Measurements from ENCODE around the gene PPM1L.

PPM1L gene

DNA sequence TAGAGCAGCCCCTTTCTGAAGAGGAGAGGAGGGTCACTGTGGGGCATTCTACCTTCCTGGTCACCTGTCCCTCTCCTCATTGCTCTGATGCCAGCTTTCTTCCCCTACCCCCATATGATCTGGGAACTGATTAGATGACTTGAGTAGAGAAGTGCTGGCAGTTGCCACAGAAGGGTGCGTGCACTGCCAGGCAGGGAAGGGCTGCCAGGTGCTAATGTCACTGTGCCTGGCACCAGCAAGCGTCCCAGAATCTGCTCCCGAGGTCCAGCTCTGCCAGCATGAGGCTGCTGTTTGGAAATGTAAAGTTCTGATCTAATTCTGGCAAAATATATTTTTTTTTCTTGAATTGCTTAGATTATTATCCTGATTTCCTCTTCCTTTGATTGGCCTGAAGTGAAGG, 52.8 kb downstream of the PPM1L start:
- Histone ChIP-seq H3K36me3 (replicated peaks; ENCODE audit: low read depth, low read length) (no peaks in the 10 kb centered on the region), H3K27me3 (ENCODE audit: low read depth, low read length) (no peaks in the 10 kb centered on the region), H3K79me2 (ENCODE audit: low read length) (no peaks in the 10 kb centered on the region), H3K4me3 (ENCODE audit: low read length) (no peak overlapping the region), H4K20me1 (ENCODE audit: insufficient read depth, low read length) (no peaks in the 10 kb centered on the region), H3K9me3 (ENCODE audit: insufficient read depth, low read length) (no peaks in the 10 kb centered on the region), H3K27ac (ENCODE audit: low read length) (no peak overlapping the region), H3K9ac (ENCODE audit: low read length) (no peak overlapping the region), H3K4me1 (ENCODE audit: low read length) (peaks cover 41% of the 10 kb centered on the region), H3K4me2 (ENCODE audit: low read length) (peak overlapping the region; percentile 29; the same call in 1 of the 2 replicates), H2AFZ (ENCODE audit: low read depth, low read length) (no peak overlapping the region)
- TF ChIP-seq, protein P1, sequence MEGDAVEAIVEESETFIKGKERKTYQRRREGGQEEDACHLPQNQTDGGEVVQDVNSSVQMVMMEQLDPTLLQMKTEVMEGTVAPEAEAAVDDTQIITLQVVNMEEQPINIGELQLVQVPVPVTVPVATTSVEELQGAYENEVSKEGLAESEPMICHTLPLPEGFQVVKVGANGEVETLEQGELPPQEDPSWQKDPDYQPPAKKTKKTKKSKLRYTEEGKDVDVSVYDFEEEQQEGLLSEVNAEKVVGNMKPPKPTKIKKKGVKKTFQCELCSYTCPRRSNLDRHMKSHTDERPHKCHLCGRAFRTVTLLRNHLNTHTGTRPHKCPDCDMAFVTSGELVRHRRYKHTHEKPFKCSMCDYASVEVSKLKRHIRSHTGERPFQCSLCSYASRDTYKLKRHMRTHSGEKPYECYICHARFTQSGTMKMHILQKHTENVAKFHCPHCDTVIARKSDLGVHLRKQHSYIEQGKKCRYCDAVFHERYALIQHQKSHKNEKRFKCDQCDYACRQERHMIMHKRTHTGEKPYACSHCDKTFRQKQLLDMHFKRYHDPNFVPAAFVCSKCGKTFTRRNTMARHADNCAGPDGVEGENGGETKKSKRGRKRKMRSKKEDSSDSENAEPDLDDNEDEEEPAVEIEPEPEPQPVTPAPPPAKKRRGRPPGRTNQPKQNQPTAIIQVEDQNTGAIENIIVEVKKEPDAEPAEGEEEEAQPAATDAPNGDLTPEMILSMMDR (IDR thresholded peaks at IDR 0.05; ENCODE audit: low read depth, low read length), result no peak
- no peak for TF ChIP-seq EZH2phosphoT487 (IDR thresholded peaks at IDR 0.05; ENCODE audit: low read depth)

DNA sequence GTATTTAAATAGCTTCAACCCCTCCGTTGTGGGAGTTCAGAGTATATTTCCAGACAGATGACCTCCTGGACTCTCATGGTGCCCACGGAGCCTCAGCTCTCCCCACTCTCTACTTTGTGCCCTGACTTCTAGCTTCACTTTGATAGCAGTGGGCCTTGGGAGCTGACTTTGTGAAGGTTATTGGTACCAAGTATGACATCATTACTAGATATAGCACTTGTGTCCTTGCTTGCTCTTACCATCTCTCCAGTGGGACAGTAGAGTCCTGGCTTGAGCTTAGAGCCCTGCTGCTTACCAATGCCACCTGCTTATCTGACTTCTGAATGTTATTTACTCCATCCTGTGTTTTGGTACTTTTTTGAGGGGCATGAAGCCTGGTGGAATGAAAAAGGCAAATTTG, 53.4 kb downstream of the PPM1L start:
- TF ChIP-seq EZH2phosphoT487 (IDR thresholded peaks at IDR 0.05; ENCODE audit: low read depth), result no peak
- TF ChIP-seq, protein P1 (IDR thresholded peaks at IDR 0.05; ENCODE audit: low read depth, low read length), result no peak
- no peaks in the 10 kb centered on the region for H4K20me1 ChIP-seq (ENCODE audit: insufficient read depth, low read length)
- no peak overlapping the region for H3K4me2 ChIP-seq (ENCODE audit: low read length)
- H3K79me2 ChIP-seq (ENCODE audit: low read length), result no peaks in the 10 kb centered on the region
- no peak overlapping the region for H3K27ac ChIP-seq (ENCODE audit: low read length)
- no peak overlapping the region for H3K4me3 ChIP-seq (ENCODE audit: low read length)
- no peaks in the 10 kb centered on the region for H3K27me3 ChIP-seq (ENCODE audit: low read depth, low read length)
- no peak overlapping the region for H3K9ac ChIP-seq (ENCODE audit: low read length)
- no peaks in the 10 kb centered on the region for H3K36me3 ChIP-seq (replicated peaks; ENCODE audit: low read depth, low read length)
- peaks cover 38% of the 10 kb centered on the region for H3K4me1 ChIP-seq (ENCODE audit: low read length)
- no peak overlapping the region for H2AFZ ChIP-seq (ENCODE audit: low read depth, low read length)
- no peaks in the 10 kb centered on the region for H3K9me3 ChIP-seq (ENCODE audit: insufficient read depth, low read length)

DNA sequence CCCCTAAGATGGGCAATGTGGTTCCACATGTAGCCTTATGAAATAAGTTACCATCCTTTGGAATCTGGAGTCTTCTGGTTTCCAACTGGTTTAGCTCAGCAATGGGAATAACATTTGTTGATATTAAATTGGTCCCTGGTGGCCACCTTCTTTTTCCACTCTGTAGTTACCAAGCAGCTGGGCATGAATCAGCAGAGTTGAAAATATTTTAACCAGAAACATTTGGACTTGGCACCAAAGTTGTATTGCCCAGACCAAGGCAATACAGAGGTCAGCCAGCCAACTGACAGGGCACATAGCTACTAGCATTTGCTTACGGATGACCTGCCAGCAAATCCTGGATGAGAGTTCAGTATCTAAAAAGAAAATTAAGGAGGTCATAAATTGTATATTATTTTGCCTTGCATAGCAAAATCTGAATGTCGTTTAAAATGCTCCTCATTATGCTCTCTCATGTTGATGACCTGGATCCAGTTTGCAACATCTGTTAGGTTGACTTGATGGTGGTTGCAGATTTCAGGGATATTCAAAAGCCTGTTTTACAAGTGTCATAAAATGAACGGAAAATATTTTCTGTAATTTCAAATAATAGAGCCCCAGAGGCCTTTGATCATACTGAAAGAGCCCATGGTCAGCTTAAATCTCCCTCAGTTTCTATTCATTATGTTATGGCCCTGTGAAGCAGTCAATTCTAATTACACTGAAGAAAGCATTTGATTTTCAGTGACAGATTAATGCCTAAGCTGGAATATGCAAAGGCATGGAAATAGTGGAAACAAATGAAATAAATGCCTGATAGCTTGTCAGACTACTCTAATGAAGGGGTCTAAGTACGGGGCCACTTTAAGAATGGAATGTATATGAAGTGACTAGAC, 54.6 kb downstream of the PPM1L start:
- Histone ChIP-seq H4K20me1 (ENCODE audit: insufficient read depth, low read length) (no peaks in the 10 kb centered on the region), H3K9ac (ENCODE audit: low read length) (no peak overlapping the region), H3K9me3 (ENCODE audit: insufficient read depth, low read length) (no peaks in the 10 kb centered on the region), H2AFZ (ENCODE audit: low read depth, low read length) (no peak overlapping the region), H3K4me3 (ENCODE audit: low read length) (no peak overlapping the region), H3K36me3 (replicated peaks; ENCODE audit: low read depth, low read length) (no peaks in the 10 kb centered on the region), H3K27me3 (ENCODE audit: low read depth, low read length) (no peaks in the 10 kb centered on the region), H3K27ac (ENCODE audit: low read length) (no peak overlapping the region), H3K79me2 (ENCODE audit: low read length) (no peaks in the 10 kb centered on the region), H3K4me2 (ENCODE audit: low read length) (no peak overlapping the region), H3K4me1 (ENCODE audit: low read length) (peaks cover 30% of the 10 kb centered on the region)
- TF ChIP-seq EZH2phosphoT487 (IDR thresholded peaks at IDR 0.05; ENCODE audit: low read depth), result no peak
- TF ChIP-seq, protein P1 (IDR thresholded peaks at IDR 0.05; ENCODE audit: low read depth, low read length), result no peak

DNA sequence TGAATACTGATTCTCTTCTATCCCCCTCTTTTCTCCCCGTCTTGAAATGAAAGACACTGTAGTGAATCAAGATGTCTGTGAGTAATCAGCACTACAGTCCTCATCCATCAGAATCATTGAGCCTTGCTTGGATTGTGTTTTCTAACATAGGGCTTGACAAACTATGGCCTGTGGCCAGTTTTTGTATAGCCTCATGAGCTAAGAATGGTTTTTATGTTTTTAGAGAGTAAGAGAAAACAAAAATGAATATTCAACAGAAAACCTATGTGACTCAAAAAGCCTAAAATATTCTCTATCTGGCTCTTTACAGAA, 55.2 kb downstream of the PPM1L start:
- TF ChIP-seq, protein P1 (IDR thresholded peaks at IDR 0.05; ENCODE audit: low read depth, low read length), result no peak
- no peak for TF ChIP-seq EZH2phosphoT487 (IDR thresholded peaks at IDR 0.05; ENCODE audit: low read depth)
- Histone ChIP-seq H3K4me2 (ENCODE audit: low read length) (no peak overlapping the region), H3K79me2 (ENCODE audit: low read length) (no peaks in the 10 kb centered on the region), H4K20me1 (ENCODE audit: insufficient read depth, low read length) (no peaks in the 10 kb centered on the region), H3K4me1 (ENCODE audit: low read length) (peaks cover 24% of the 10 kb centered on the region), H3K27me3 (ENCODE audit: low read depth, low read length) (no peaks in the 10 kb centered on the region), H3K36me3 (replicated peaks; ENCODE audit: low read depth, low read length) (no peaks in the 10 kb centered on the region), H3K4me3 (ENCODE audit: low read length) (no peak overlapping the region), H3K27ac (ENCODE audit: low read length) (no peak overlapping the region), H3K9ac (ENCODE audit: low read length) (no peak overlapping the region), H3K9me3 (ENCODE audit: insufficient read depth, low read length) (no peaks in the 10 kb centered on the region), H2AFZ (ENCODE audit: low read depth, low read length) (no peak overlapping the region)
